Measurements from ENCODE around the gene ATP1A2.

ATP1A2 gene

DNA sequence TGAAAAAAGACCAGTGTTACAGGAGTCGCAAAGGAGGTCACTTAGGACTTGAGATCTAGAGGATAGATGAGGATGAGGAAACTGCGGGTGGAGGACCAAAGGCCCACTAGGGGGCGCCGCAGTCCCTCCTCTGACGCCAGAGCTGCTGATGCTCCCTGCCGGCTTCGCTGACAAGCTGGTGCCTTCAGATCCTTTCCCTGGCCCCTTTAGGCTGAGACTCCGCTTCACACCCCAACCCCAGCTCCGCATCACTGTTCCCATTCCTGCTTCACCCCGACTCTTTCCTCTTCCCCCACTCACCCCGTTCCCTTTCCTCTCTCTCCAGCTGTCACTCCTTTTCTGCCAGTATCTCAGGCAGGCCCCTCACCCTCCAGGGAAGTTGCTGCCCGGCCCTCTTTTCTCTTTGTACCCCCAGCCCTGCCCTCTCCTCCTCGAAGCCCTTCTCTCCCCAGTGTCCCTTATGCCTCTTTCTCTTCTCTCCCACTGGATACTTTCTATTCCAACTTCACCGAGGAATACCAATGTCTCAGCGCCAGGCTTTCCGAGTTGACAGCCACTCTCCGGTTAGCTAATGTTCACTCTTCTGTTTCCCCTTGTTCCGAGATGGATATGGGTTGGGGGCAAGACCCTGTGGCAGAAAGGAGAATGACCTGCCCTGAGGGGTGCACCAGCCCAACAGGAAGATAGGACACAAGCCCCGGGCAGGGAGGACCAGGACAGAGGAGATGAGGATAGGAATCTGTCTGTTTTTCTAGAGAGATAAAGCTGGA is 29.7 kb upstream of the ATP1A2 start:
- peak; percentile 91 for DNase-seq (ENCODE audit: low spot score)

GRCh38 chr1:160086456-160086892 is 29.1 kb upstream of the ATP1A2 start:
- DNase-seq (ENCODE audit: low spot score): no peak

GRCh38 chr1:160087118-160087662 is 28.4 kb upstream of the ATP1A2 start:
- no peak for DNase-seq (ENCODE audit: low spot score)

DNA sequence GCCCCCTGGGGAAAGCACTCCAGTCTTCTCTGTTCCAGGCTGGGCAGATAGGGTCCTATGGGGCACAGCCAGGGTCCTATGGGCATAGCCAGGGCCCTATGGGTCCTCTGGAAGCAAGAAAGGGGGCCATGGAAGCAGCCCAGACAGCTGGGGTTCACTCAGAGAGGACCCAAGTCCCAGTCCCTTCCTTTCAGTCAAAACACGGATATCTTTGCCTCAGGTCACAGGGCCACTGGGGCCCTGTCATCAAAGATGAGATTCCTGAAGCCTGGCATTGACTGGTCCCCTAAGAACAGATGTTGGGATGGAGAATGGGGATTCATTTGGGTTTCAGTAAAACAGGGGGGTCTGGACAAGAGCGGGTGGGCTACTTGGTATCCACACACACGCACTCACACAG is 25.7 kb upstream of the ATP1A2 start:
- no peak for DNase-seq (ENCODE audit: low spot score)

DNA sequence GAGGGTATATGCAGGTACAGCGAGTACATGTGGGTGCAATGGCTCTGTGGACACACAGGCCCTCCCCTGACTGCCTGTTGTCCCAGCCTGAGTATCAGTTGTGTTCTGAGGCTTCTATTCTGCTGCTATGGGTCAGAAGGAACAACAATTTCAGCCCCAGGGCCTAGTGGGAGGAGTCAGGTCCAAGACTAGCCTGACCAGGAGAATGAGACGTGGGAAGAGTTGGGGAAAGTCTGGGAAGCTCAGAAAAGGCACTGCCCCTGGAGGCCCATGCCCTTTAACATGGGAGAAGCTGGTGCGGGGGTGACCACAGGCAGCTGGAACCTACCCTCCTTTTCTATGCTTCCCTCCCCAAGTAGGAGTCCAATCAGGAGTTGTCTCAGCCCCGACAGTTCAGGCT is 24.8 kb upstream of the ATP1A2 start:
- DNase-seq (ENCODE audit: low spot score): no peak

DNA sequence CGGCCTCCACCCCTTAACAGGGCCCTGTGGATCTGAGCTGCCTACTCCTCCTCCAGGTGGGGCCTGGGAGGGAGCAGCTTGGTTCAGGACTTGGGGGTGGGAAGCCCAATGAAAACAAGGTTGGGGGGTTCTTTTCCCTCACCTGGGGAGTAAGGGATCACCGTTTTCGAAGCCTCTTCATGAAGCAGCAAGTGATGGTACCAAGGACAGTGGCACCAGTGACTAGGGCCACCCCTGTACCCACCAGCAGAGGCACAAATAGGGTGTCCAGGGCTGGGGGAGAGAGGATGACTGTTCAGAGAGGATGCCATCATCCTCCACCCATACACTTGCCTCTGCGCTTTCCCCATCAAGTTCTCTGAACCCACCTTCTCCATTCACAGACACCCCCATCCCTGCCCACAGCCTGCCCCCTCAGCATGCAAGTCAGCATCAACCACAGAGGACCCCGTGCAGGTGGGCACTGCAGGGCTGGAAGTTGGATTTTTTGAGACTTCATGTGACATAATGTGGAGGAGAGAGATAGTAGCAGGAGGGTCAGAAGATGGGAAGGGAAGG is 23.8 kb upstream of the ATP1A2 start:
- DNase-seq (ENCODE audit: low spot score): no peak

- no peak for DNase-seq (ENCODE audit: low spot score)
Observed at GRCh38 chr1:160092366-160093068, 23.0 kb upstream of the ATP1A2 start.

DNA sequence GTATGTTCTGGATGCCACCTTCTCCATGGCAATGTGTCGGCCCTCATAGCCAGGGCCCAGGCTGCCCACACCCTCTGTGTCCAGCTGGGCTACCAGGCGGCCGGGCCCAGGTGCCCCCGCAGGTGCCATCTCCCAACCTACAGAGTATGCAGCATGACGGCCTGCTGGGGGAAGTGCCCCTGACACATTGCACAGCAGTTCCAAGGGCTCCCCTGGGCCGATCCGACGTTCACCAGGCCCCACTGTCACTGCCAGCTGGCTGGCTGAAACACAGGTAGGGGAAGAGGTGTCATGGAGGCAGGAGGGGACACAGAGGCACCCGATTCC is 22.5 kb upstream of the ATP1A2 start:
- no peak for DNase-seq (ENCODE audit: low spot score)

- no peak for DNase-seq (ENCODE audit: low spot score)
Observed at GRCh38 chr1:160093624-160094290, 21.8 kb upstream of the ATP1A2 start.

- no peak for DNase-seq (ENCODE audit: low spot score)
Observed at GRCh38 chr1:160094291-160094625, 21.3 kb upstream of the ATP1A2 start.

- DNase-seq (ENCODE audit: low spot score): no peak
Observed at GRCh38 chr1:160094806-160095205, 20.8 kb upstream of the ATP1A2 start.

DNA sequence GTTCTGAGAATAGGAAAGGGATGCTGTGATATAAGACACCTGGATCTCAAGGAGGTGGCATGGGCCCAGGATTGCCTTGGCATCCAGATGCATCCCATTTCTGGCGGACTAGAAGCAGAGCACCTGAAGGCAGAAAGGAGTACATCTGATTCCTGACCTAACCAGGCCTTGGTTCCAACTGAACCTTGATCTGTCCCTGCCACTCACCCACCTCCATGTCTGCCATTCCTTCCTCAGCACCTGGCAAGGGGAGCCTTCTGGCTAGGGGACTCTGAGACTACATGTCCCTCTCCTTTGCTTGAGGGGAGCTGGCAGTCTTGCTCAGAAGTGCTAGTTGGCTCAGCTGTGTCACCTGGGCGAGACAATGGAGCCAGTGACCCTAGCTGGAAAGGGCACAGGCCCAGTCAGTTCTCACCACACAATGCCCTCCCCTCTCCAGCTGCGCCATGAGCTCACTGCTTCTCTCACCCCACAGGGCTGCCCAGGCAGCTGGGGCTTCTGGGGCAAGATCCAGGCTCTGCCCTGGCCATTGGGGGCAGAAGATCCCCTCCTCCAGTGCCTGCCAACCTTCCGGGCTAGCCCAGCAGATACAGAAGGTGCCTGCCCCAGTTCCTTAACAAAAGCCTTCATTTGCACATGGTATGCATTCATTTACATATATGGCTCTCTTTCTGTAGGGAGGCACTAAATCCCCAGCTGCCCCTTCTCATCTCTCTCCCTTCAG is 20.0 kb upstream of the ATP1A2 start:
- no peak for DNase-seq (ENCODE audit: low spot score)

GRCh38 chr1:160096274-160097116 is 19.1 kb upstream of the ATP1A2 start:
- peak; percentile 29 for DNase-seq (ENCODE audit: low spot score)

DNA sequence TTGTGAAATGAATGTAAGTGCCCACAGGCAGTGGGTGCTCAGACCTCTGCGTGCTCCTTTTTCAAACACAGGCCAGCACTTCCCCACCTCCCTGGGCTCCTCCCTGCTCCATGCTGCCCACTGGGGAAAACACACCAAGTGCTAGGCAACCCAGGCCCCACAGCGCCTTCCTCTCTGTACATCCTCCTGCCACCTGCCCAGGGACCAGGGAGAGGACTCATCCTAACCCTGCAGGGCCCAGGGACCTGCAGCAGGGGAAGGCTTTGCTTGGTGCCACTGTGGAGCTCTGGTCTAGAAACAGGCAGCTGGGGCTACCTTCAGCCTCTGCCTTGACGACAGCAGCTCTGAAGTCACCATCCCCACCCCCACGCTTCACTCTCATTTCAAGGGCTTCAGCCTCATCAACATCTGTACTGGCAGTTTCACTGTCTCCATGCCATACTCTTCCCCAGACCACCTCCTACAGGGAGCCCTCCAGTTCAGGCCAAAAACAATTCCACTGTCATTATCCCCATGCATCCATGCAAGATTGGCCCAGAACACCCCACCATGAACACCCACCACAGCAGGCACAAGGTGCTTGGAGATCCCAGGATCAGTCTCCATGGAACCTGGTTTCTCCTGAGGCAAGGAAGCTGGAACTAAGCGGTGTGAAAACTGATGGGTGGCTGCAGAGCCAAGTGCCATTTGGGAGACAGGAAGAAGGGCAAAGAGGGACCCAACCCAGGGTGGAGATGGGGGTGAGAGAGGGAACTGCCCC is 18.2 kb upstream of the ATP1A2 start:
- DNase-seq (ENCODE audit: low spot score): no peak

DNA sequence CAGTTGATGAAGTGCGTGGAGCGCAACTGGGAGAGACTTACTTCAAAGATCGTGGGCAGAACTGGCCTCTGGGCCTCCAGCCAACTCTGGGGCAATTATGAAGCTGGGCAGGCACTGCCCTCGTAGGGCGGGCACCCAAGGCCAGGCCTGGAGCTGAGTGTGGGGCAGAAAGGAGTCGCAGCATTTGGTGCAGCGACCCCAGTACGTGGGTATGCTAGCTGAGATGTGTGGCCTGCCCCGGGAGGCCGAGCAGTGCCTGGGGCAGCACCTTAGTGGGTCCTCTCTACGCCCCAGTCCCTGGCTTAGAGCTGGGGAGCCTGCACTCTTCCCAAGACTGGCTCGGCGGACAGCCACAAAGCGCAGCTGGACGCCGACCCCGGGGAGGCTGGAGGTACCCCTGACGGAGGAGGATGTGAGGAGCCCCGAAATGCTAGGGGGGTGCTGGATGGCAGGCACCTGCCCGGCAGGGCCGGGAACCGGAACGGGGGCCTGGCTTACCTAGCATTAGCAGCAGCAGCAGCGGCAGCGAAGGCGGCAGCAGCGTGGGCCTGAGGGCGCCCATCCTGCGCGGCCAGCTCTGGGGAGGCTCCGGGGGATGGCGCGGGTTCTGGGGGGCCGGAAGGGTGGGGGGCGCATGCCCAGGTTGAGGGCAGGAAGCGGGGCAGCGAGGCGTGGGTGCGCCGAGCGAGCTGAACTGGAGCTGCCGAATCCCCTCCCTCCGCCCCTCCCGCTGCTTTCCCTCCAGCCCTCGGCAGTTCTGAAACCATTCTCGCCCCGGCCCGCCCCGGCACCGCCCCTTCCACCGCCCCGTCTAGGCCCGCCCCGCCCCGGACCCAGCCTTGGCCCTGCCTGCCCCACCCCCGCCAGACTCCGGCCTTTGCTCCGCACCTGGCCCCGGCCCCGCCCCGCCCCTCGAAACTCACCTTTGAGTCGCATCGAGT is 17.4 kb upstream of the ATP1A2 start, which contains the start of gene IGSF8:
Gene IGSF8 (minus strand): TSS at position 709 of the 941 bp plus-strand sequence. CDS start 147 bp downstream, at position 562.
- DNase-seq (ENCODE audit: low spot score): peak; percentile 95

GRCh38 chr1:160098852-160099561 is 16.6 kb upstream of the ATP1A2 start:
- peak; percentile 100 for DNase-seq (ENCODE audit: low spot score)

- DNase-seq (ENCODE audit: low spot score): no peak
Observed at GRCh38 chr1:160099716-160100375, 15.7 kb upstream of the ATP1A2 start.
